Natural killer cell (primary cell): ENCODE data around the gene MEIS2. TPM values are rescaled to one million over a fixed set of nuclear protein-coding genes. Genes with fewer than 3 reads are reported as not detected.

Source experiments
- ATAC-seq, 3 donors: fragments of 150-1000 bp in 2 of 3; fragments of 200-7000 bp in 1 of 3; cut with Tn5 transposase; 1 replicate in 1 of 3; 2 replicates in 2 of 3; pipeline ENCODE4 v1.10.0; 2021; ENCODE audit warnings: mild to moderate bottlenecking in 2 of 3, moderate library complexity in 2 of 3
- DNase-seq, 2 donors: peaks; one replicate each; pipeline versions ENCODE4 v3.0.0 to v3.0.0-alpha.2; 2013 to 2021; ENCODE audit warnings: mixed read lengths in 1 of 2
- H3K27ac ChIP-seq: one replicate; pipeline ENCODE4 v1.5.1; 2013; ENCODE audit warnings: mild to moderate bottlenecking, low read length
- H3K27me3 ChIP-seq: one replicate; pipeline ENCODE4 v1.6.1; 2013; ENCODE audit warnings: low read length; ENCODE audit not compliant: control insufficient read depth, insufficient read depth
- H3K36me3 ChIP-seq: one replicate; pipeline ENCODE4 v1.6.1; 2013; ENCODE audit warnings: low read length; ENCODE audit not compliant: control insufficient read depth, insufficient read depth
- H3K4me1 ChIP-seq: one replicate; pipeline ENCODE4 v1.6.1; 2013; ENCODE audit warnings: low read length; ENCODE audit not compliant: control insufficient read depth, insufficient read depth
- H3K4me3 ChIP-seq: one replicate; pipeline ENCODE4 v1.5.1; 2013; ENCODE audit warnings: low read length
- H3K9me3 ChIP-seq: one replicate; pipeline ENCODE4 v1.6.1; 2013; ENCODE audit warnings: low read length; ENCODE audit not compliant: control insufficient read depth, insufficient read depth
- H3K27ac Mint-ChIP-seq, 2 donors: one replicate each; pipeline ENCODE4 v1.8.0; 2022; ENCODE audit warnings: mild to moderate bottlenecking in 2 of 2, mixed read lengths in 2 of 2, moderate library complexity in 1 of 2
- H3K27me3 Mint-ChIP-seq, 2 donors: one replicate each; pipeline ENCODE4 v1.8.0; 2022; ENCODE audit warnings: low read depth in 2 of 2, mixed read lengths in 2 of 2
- H3K36me3 Mint-ChIP-seq: one replicate; pipeline ENCODE4 v1.8.0; 2022; ENCODE audit warnings: mixed read lengths
- H3K4me1 Mint-ChIP-seq, 2 donors: one replicate each; pipeline ENCODE4 v1.8.0; 2022; ENCODE audit warnings: mixed read lengths in 2 of 2
- H3K4me3 Mint-ChIP-seq: one replicate; pipeline ENCODE4 v1.8.0; 2022; ENCODE audit warnings: mild to moderate bottlenecking, moderate library complexity, mixed read lengths
- H3K9me3 Mint-ChIP-seq, 2 donors: one replicate each; pipeline ENCODE4 v1.8.0; 2022; ENCODE audit warnings: mixed read lengths in 2 of 2
- WGBS: methylation state at CpG from one replicate; pipeline ENCODE4 v1.1.7; 2013; ENCODE audit warnings: missing lambda C conversion rate; ENCODE audit not compliant: insufficient coverage; 5-methylcytosine and 5-hydroxymethylcytosine counted together
- intact Hi-C: fragments of 100-400 bp; cut with micrococcal nuclease; formaldehyde crosslinking; loops from one replicate; pipeline ENCODE4 v1.14.2; 2022
- total RNA-seq, 4 donors: library from RNA; stranded (reverse); fragments of 120-200 nt in 1 of 4; gene quantifications; one replicate each; pipeline versions ENCODE4 v1.2.3 to v1.2.4, GENCODE V29; 2013 to 2022
- TF ChIP-seq, protein P1 (sequence below): fragments of 200-600 bp; IDR thresholded peaks from one replicate; pipeline ENCODE4 v1.8.0; 2022; ENCODE audit warnings: antibody characterized with exemption

Gene MEIS2
- total RNA-seq, 3 donors from 2014 or later (not counting 1 experiment from before 2014, with no cell fraction given): 0.35 TPM; not detected in 2

DNA sequence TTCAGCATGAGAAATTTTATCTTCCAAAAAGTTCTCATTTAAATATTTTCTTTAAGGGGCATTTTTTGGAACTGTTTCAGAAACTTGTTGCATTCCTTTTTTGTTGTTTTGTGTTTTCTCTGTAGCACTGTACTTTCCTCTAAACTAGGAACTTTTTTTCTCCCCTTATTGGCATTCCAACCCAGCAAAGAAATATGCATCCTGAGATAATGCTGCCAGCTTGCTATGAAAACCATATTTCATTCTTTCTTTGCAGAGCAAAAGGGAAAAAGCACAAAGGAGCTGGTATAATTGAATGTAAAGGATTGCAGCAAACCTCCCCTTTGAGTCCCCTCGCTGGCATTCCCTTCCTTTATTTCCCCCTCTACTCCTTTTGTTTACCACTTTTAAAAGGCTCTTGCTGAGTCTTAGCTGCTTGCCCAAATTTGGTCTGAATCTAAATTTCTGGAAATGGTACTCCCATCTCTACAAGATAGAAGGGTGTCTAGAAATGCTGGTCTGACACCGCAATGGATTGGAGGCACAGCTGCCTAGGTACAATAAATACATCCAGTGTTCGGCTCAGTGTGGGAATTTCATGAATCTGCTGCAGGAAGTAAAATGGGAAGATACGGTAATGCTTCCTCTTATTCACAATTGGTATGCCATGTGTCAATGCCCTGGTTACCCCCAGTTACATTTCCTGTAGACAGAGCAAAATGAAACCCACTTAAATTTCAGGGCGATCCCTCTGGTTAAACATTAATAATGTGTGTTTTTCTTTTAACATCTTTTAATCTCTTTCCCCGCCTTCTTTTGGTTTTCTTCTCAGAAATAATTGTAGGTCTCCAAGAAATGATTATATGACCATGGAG is 156.6 kb downstream of the MEIS2 start:
- no peaks in the 10 kb centered on the region for H3K4me1 ChIP-seq
- H3K9me3 ChIP-seq: no peaks in the 10 kb centered on the region
- H3K27ac ChIP-seq: no peak overlapping the region
- H3K27me3 ChIP-seq: no peaks in the 10 kb centered on the region
- Mint-ChIP-seq H3K36me3 (no peaks in the 10 kb centered on the region), H3K27ac (no peak overlapping the region), H3K27me3 (no peaks in the 10 kb centered on the region), H3K4me3 (no peak overlapping the region), H3K9me3 (peaks cover 9 to 11% of the 10 kb centered on the region in 2 donors), H3K4me1 (no peaks in the 10 kb centered on the region)
- intact Hi-C loops: no loop called here
- 37% methylated on average over 4 of the region's 6 CpGs for WGBS
- TF ChIP-seq, protein P1, sequence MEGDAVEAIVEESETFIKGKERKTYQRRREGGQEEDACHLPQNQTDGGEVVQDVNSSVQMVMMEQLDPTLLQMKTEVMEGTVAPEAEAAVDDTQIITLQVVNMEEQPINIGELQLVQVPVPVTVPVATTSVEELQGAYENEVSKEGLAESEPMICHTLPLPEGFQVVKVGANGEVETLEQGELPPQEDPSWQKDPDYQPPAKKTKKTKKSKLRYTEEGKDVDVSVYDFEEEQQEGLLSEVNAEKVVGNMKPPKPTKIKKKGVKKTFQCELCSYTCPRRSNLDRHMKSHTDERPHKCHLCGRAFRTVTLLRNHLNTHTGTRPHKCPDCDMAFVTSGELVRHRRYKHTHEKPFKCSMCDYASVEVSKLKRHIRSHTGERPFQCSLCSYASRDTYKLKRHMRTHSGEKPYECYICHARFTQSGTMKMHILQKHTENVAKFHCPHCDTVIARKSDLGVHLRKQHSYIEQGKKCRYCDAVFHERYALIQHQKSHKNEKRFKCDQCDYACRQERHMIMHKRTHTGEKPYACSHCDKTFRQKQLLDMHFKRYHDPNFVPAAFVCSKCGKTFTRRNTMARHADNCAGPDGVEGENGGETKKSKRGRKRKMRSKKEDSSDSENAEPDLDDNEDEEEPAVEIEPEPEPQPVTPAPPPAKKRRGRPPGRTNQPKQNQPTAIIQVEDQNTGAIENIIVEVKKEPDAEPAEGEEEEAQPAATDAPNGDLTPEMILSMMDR: no peak
- H3K36me3 ChIP-seq: no peaks in the 10 kb centered on the region
- DNase-seq (no peak), ATAC-seq (no peak)
- H3K4me3 ChIP-seq: no peak overlapping the region

DNA sequence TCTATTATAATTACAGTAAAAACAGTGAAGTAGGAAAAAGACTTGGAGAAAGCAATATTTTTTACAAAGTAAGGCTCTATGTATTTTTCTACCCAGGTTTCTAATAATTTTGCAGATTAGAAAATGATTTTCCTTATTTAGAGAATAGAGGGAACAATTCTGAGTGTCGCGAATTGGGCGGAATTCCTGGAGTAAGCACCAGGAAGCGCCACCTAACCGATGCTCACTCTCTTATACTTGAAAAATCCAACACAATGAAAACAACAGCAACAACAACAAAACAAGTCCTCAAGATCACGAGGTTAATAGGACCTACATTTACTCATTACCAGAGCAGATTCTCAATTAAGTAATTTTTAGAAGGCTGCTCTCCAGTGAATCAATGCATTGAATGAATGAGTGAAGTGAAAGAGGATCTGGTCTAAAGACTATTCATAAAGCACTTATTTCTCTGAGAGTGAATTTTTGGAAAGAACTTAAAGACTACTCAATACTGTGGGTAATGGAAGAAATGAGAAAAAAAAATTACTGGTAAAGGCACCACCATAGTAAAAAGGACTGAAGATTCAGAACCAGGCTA is 158.0 kb downstream of the MEIS2 start:
- no peak overlapping the region for H3K4me3 ChIP-seq
- Mint-ChIP-seq H3K27me3 (no peaks in the 10 kb centered on the region), H3K4me3 (no peak overlapping the region), H3K9me3 (peaks cover 11 to 12% of the 10 kb centered on the region in 2 donors), H3K27ac (no peak overlapping the region), H3K4me1 (no peaks in the 10 kb centered on the region), H3K36me3 (no peaks in the 10 kb centered on the region)
- 86% methylated on average over 6 of the region's 6 CpGs for WGBS
- intact Hi-C loops: no loop called here
- no peaks in the 10 kb centered on the region for H3K27me3 ChIP-seq
- H3K9me3 ChIP-seq: no peaks in the 10 kb centered on the region
- no peaks in the 10 kb centered on the region for H3K4me1 ChIP-seq
- ATAC-seq (no peak), DNase-seq (no peak)
- H3K36me3 ChIP-seq: no peaks in the 10 kb centered on the region
- no peak overlapping the region for H3K27ac ChIP-seq
- TF ChIP-seq, protein P1: no peak

DNA sequence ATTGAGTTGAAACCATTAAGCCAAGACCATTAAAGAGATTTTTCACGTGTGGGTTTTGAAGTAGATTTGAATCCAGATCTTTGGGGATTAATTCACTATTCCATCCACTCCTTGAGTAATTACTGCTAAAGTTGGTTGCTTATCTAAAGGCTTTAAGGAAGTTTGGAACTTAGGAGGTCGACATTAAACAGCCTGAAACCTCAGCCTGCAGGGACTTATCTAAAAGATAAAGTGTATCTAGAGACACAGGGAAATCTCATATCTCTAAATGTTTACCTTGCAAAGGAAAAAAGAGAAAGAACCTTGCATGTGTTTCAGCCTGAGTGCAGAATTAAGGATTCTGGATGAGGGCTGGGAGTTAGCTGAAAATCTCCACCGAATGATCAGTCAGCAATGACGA is 158.6 kb downstream of the MEIS2 start:
- H3K4me1 Mint-ChIP-seq: no peaks in the 10 kb centered on the region
- peaks cover 11 to 12% of the 10 kb centered on the region in 2 donors for H3K9me3 Mint-ChIP-seq

More for the DNA sequence above, 158.6 kb downstream of the MEIS2 start:
- Histone ChIP-seq H3K4me3 (no peak overlapping the region), H3K4me1 (no peaks in the 10 kb centered on the region), H3K36me3 (no peaks in the 10 kb centered on the region), H3K9me3 (no peaks in the 10 kb centered on the region), H3K27me3 (no peaks in the 10 kb centered on the region), H3K27ac (no peak overlapping the region)
- TF ChIP-seq, protein P1: no peak
- Mint-ChIP-seq H3K4me3 (no peak overlapping the region), H3K36me3 (no peaks in the 10 kb centered on the region), H3K27ac (no peak overlapping the region), H3K27me3 (no peaks in the 10 kb centered on the region)
- intact Hi-C loops: no loop called here
- WGBS: 0% methylated on average over 1 of the region's 4 CpGs
- DNase-seq (no peak), ATAC-seq (no peak)
